GM12892 (cell line): ENCODE data around the gene MUC2.

Experiments used
- POLR2A ChIP-seq: IDR thresholded peaks from 2 replicates; pipeline ENCODE4 v1.6.1; 2011; ENCODE audit warnings: low read depth, low read length, control low read depth
- POLR2AphosphoS5 ChIP-seq: IDR thresholded peaks from 2 replicates; pipeline ENCODE4 v1.6.1; 2011; ENCODE audit warnings: low read depth, low read length, control low read depth
- TAF1 ChIP-seq: IDR thresholded peaks from 2 replicates; pipeline ENCODE4 v1.6.1; 2011; ENCODE audit warnings: low read depth, mild to moderate bottlenecking, control low read depth, low read length, borderline replicate concordance

DNA sequence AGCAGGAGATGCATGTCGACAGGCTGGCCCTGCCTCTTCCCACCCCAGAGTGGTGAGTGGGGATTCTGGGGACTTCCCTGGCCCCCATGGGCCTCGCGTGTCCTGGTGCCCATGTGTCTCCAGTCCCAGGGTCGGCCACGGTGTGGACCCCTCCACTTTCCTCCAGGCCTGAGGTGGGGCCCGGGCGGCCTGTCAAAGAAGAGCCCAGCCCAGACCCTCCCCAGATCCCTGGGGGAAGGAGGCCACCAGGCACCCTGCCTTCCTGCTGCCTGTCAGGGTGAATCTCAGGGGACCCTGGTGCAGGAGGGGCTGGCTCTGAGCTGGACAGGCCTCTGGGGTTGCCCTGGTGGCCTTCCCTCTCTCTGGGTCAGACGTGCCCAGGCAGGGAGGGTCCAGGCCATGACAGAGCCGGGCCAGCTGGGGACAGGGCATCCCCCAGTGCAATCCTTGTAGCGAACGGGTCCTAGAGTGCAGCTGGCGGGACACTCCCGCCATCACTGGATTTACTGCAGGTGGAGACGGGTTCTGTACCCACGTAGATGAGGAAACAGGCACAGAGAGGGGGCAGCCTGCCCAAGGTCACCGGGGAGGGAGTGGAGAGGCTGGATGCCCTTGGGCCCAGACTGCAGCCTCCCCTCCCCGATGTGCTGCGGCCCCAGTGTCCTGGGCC is 24.6 kb upstream of the MUC2 start:
- TF ChIP-seq POLR2AphosphoS5 (no peak), POLR2A (no peak), TAF1 (no peak)
